CD4-positive, alpha-beta T cell treated with Interleukin-6 at 100 ng/mL for 8 hours (primary cell): ENCODE data around the gene MTPN.

Experiments used
- DNase-seq: peaks from one replicate; pipeline ENCODE4 v3.0.0-alpha.2; 2020; ENCODE audit warnings: mixed read lengths, low spot score

The MTPN gene

GRCh38 chr7:135981958-135982646 is 4.9 kb upstream of the MTPN start:
- no peak for DNase-seq

GRCh38 chr7:135980665-135981180 is 3.6 kb upstream of the MTPN start:
- DNase-seq = peak; percentile 82

GRCh38 chr7:135980012-135980551 is 2.9 kb upstream of the MTPN start:
- DNase-seq = no peak

- no peak for DNase-seq
Measured at GRCh38 chr7:135979471-135980011, 2.4 kb upstream of the MTPN start.

- DNase-seq = no peak
Measured at GRCh38 chr7:135978624-135979023, 1.5 kb upstream of the MTPN start.

- DNase-seq = no peak
Measured at GRCh38 chr7:135977742-135978066, 545 bp upstream of the MTPN start.

GRCh38 chr7:135976312-135977006 is 700 bp downstream of the MTPN start:
- DNase-seq = peak; percentile 36

- no peak for DNase-seq
Measured at GRCh38 chr7:135975166-135975565, 2.0 kb downstream of the MTPN start.

GRCh38 chr7:135974667-135975066 is 2.5 kb downstream of the MTPN start:
- no peak for DNase-seq

- DNase-seq = no peak
Measured at GRCh38 chr7:135971366-135971725, 5.8 kb downstream of the MTPN start.

- no peak for DNase-seq
Measured at GRCh38 chr7:135970682-135971365, 6.3 kb downstream of the MTPN start.

- DNase-seq = no peak
Measured at GRCh38 chr7:135970045-135970444, 7.1 kb downstream of the MTPN start.

GRCh38 chr7:135966341-135967043 is 10.7 kb downstream of the MTPN start:
- DNase-seq = no peak

- DNase-seq = no peak
Measured at GRCh38 chr7:135965602-135966001, 11.6 kb downstream of the MTPN start.

- no peak for DNase-seq
Measured at GRCh38 chr7:135964791-135965190, 12.4 kb downstream of the MTPN start.

- no peak for DNase-seq
Measured at GRCh38 chr7:135964274-135964673, 12.9 kb downstream of the MTPN start.

- DNase-seq = no peak
Measured at GRCh38 chr7:135962802-135963201, 14.4 kb downstream of the MTPN start.

GRCh38 chr7:135960709-135961451 is 16.3 kb downstream of the MTPN start:
- no peak for DNase-seq

GRCh38 chr7:135959646-135960363 is 17.4 kb downstream of the MTPN start:
- no peak for DNase-seq

GRCh38 chr7:135958173-135958572 is 19.0 kb downstream of the MTPN start:
- DNase-seq = no peak

GRCh38 chr7:135957627-135958026 is 19.5 kb downstream of the MTPN start:
- DNase-seq = no peak
